GM12892 (cell line): ENCODE measurements around the gene CCDC80.
A peak's percentile ranks its signal among the peaks of the same experiment; 100 is the strongest.

Experiments
- DNase-seq: peaks from one replicate; pipeline ENCODE4 v3.0.0; 2011; ENCODE audit not compliant: insufficient read length
- FAIRE-seq: peaks from 2 replicates; lab custom pipeline; 2011; peaks lifted over from hg19 to GRCh38; lab: Jason Lieb, UNC
- POLR2A ChIP-seq: IDR thresholded peaks from 2 replicates; pipeline ENCODE4 v1.6.1; 2011; ENCODE audit warnings: low read depth, low read length, control low read depth
- POLR2AphosphoS5 ChIP-seq: IDR thresholded peaks from 2 replicates; pipeline ENCODE4 v1.6.1; 2011; ENCODE audit warnings: low read depth, low read length, control low read depth
- TAF1 ChIP-seq: IDR thresholded peaks from 2 replicates; pipeline ENCODE4 v1.6.1; 2011; ENCODE audit warnings: low read depth, mild to moderate bottlenecking, control low read depth, low read length, borderline replicate concordance

CCDC80 gene

GRCh38 chr3:112653881-112654300 lies 12.9 kb upstream of the CCDC80 start:
- FAIRE-seq (no peak), DNase-seq (no peak)
- TF ChIP-seq TAF1 (no peak), POLR2A (no peak), POLR2AphosphoS5 (no peak)

- TF ChIP-seq POLR2AphosphoS5 (no peak), TAF1 (no peak)
- DNase-seq (no peak), FAIRE-seq (no peak)
These were observed 12.4 kb upstream of the CCDC80 start for GRCh38 chr3:112653209-112653871.

- TF ChIP-seq POLR2A (no peak), TAF1 (no peak), POLR2AphosphoS5 (no peak)
- FAIRE-seq (no peak), DNase-seq (no peak)
These were observed 10.6 kb upstream of the CCDC80 start for GRCh38 chr3:112651516-112651915.

- no peak for FAIRE-seq
- no peak for TF ChIP-seq POLR2AphosphoS5
- no peak for DNase-seq
These were observed 10.1 kb upstream of the CCDC80 start for GRCh38 chr3:112651071-112651470.

- DNase-seq = no peak
- no peak for FAIRE-seq
- TF ChIP-seq POLR2AphosphoS5 (no peak), POLR2A (no peak), TAF1 (no peak)
These were observed 9.5 kb upstream of the CCDC80 start for GRCh38 chr3:112650482-112650881.

GRCh38 chr3:112649478-112649735 lies 8.5 kb upstream of the CCDC80 start:
- TF ChIP-seq POLR2A (no peak), POLR2AphosphoS5 (no peak), TAF1 (no peak)
- DNase-seq = no peak
- FAIRE-seq = no peak

- DNase-seq (no peak), FAIRE-seq (no peak)
- TF ChIP-seq TAF1 = no peak
- TF ChIP-seq POLR2AphosphoS5 = no peak
- TF ChIP-seq POLR2A = no peak
These were observed 6.2 kb upstream of the CCDC80 start for GRCh38 chr3:112647122-112647521.

- TF ChIP-seq TAF1 (no peak), POLR2A (no peak), POLR2AphosphoS5 (no peak)
- FAIRE-seq (no peak), DNase-seq (no peak)
These were observed 5.7 kb upstream of the CCDC80 start for GRCh38 chr3:112646623-112647022.

- DNase-seq (no peak), FAIRE-seq (no peak)
- TF ChIP-seq TAF1 (no peak), POLR2AphosphoS5 (no peak), POLR2A (no peak)
These were observed 3.5 kb upstream of the CCDC80 start for GRCh38 chr3:112644453-112644852.

- DNase-seq = no peak
- TF ChIP-seq POLR2A (no peak), POLR2AphosphoS5 (no peak), TAF1 (no peak)
- FAIRE-seq = peak; percentile 40
These were observed 2.8 kb upstream of the CCDC80 start for GRCh38 chr3:112643621-112644240.

GRCh38 chr3:112642912-112643506 lies 2.1 kb upstream of the CCDC80 start:
- peak; percentile 51 for DNase-seq
- FAIRE-seq = peak; percentile 97
- TF ChIP-seq POLR2AphosphoS5 = no peak
- no peak for TF ChIP-seq POLR2A

- TF ChIP-seq POLR2AphosphoS5 (no peak), TAF1 (no peak), POLR2A (no peak)
- DNase-seq = no peak
- no peak for FAIRE-seq
These were observed 540 bp downstream of the CCDC80 start for GRCh38 chr3:112640276-112640929.
